Lower lobe of right lung (tissue), 2 donors: ENCODE measurements around the gene TPRN. TPM values are rescaled to one million over a fixed set of nuclear protein-coding genes. Genes with fewer than 3 reads are reported as not detected.

ENCODE experiments used
- ATAC-seq, 2 donors: fragments of 200-7000 bp; cut with Tn5 transposase; one replicate each; pipeline ENCODE4 v1.9.1; 2020 to 2022; ENCODE audit warnings: mild to moderate bottlenecking in 2 of 2, moderate library complexity in 2 of 2
- DNase-seq: peaks from one replicate; pipeline ENCODE4 v3.0.0-alpha.2; 2020
- H3K27ac ChIP-seq: fragments of 200-600 bp; one replicate; pipeline ENCODE4 v1.8.0; 2022
- H3K27me3 ChIP-seq: fragments of 200-600 bp; one replicate; pipeline ENCODE4 v1.8.0; 2022; ENCODE audit warnings: low read depth
- H3K36me3 ChIP-seq: fragments of 200-600 bp; one replicate; pipeline ENCODE4 v1.8.0; 2022; ENCODE audit warnings: mild to moderate bottlenecking
- H3K4me1 ChIP-seq: fragments of 200-600 bp; one replicate; pipeline ENCODE4 v1.8.0; 2022
- H3K4me3 ChIP-seq: fragments of 200-600 bp; one replicate; pipeline ENCODE4 v1.8.0; 2022; ENCODE audit warnings: mild to moderate bottlenecking
- H3K9me3 ChIP-seq: fragments of 200-600 bp; one replicate; pipeline ENCODE4 v1.8.0; 2022
- CTCF ChIP-seq: fragments of 200-600 bp; IDR thresholded peaks from one replicate; pipeline ENCODE4 v1.8.0; 2022; ENCODE audit warnings: antibody characterized with exemption, mild to moderate bottlenecking
- intact Hi-C: fragments of 100-400 bp; cut with DNase I; formaldehyde crosslinking; loops from one replicate; pipeline ENCODE4 v1.11.0; 2022
- total RNA-seq: library from RNA; stranded (reverse); fragmentation: NEBNext Ultra II Directional; extraction: Animal tissue kit (Norgen Biotek cat#: 25700); gene quantifications from one replicate; pipeline ENCODE4 v1.2.1, GENCODE V29; 2021
- donor health status: DM: no; HTN: yes; CAD: no; lungs with severe emphysema.

TPRN gene
- total RNA-seq, 1 donor from 2014 or later: 17.8 TPM

DNA sequence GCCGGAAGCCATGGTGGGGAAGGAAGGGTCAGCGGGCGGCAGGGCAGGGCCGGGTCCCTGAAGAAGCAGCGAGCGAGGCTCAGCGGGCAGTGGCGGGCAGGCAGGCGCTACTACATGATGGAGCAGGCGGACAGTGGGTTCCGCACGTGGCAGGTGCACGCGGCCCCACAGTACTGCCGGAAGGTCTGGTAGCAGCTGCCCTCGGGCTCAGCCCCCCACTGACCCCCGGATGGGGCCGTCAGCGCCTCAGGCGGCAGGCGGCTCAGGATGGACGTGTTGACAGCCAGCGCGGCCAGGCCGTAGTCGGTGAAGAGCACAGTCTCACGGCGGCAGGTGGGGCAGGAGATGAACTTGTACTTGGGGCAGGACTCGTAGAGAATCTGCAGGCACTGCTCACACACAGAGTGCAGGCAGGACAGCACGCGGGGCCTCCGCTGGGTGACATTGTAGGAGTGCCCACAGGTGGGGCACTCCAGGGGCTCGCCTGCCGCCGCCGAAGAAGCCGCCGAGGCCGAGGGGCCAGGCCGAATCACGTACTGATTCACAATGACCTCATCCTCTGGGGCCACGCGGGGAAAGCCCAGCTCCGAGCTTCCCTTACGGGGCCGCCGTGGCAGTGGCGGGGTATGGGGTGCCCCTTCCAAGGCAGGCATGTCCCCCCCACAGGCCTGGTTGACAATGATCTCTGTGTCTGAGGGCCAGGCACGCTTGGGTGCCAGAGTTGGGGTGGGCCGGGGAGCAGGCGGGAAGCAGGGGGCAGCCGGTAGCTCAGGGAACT lies 20.0 kb upstream of the TPRN start:
- DNase-seq: no peak
- Histone ChIP-seq H3K27me3 (no peaks in the 10 kb centered on the region), H3K9me3 (no peaks in the 10 kb centered on the region), H3K36me3 (peaks cover 12% of the 10 kb centered on the region), H3K4me3 (no peak overlapping the region), H3K27ac (no peak overlapping the region), H3K4me1 (peaks cover 41% of the 10 kb centered on the region)
- TF ChIP-seq CTCF: no peak
- ATAC-seq: no peak
- intact Hi-C loops: no loop called here

GRCh38 chr9:137219757-137220316 lies 19.3 kb upstream of the TPRN start:
- DNase-seq (no peak), ATAC-seq (no peak)
- Histone ChIP-seq H3K36me3 (peaks cover 16% of the 10 kb centered on the region), H3K27me3 (no peaks in the 10 kb centered on the region), H3K4me1 (peaks cover 41% of the 10 kb centered on the region), H3K27ac (no peak overlapping the region), H3K4me3 (no peak overlapping the region), H3K9me3 (no peaks in the 10 kb centered on the region)
- intact Hi-C loops: no loop called here
- TF ChIP-seq CTCF: no peak

DNA sequence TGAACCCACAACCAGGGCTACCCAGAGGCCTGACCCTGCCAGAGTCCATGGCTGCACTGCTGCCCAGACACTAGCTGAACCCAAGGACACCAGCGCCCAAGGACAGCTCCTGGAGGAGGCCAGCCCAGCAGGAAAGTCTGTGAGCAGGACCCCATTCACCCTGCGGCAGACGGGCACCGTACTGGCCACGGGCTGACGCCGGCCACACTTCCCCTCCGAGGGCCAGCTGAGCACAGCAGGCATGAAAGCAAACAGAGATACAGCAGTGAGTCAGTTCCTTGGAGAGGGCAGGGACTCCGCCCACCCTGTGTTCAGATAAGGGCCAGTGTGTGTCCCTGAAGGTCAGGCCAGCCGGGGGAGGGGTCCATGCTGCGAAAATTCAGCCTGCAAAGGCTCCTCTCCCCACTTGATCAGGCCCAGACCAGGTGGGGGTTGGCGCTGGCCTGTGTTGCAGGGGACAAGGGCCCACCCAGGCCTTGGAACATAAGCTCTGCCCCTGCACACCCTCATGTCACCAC lies 18.3 kb upstream of the TPRN start:
- peak; percentile 2 to 44 for ATAC-seq

GRCh38 chr9:137218212-137218753 lies 17.7 kb upstream of the TPRN start:
- H3K4me1 ChIP-seq: peaks cover 33% of the 10 kb centered on the region
- ATAC-seq (no peak), DNase-seq (no peak)
- no peak overlapping the region for H3K4me3 ChIP-seq
- intact Hi-C loops: no loop called here
- H3K27me3 ChIP-seq: no peaks in the 10 kb centered on the region
- no peaks in the 10 kb centered on the region for H3K9me3 ChIP-seq
- no peak for TF ChIP-seq CTCF
- peaks cover 16% of the 10 kb centered on the region for H3K36me3 ChIP-seq
- H3K27ac ChIP-seq: peak overlapping the region; percentile 67

More for the DNA sequence above, 18.3 kb upstream of the TPRN start:
- no peak for TF ChIP-seq CTCF
- Histone ChIP-seq H3K27me3 (no peaks in the 10 kb centered on the region), H3K4me3 (no peak overlapping the region), H3K27ac (peak overlapping the region; percentile 46), H3K4me1 (peaks cover 33% of the 10 kb centered on the region), H3K36me3 (peaks cover 16% of the 10 kb centered on the region), H3K9me3 (no peaks in the 10 kb centered on the region)
- DNase-seq: no peak
- intact Hi-C loops: no loop called here

GRCh38 chr9:137217276-137218211 lies 17.0 kb upstream of the TPRN start:
- peak overlapping the region; percentile 67 for H3K27ac ChIP-seq
- intact Hi-C loops: no loop called here
- no peak for TF ChIP-seq CTCF
- DNase-seq (peak; percentile 85), ATAC-seq (peak; percentile 71 to 81)
- H3K4me3 ChIP-seq: peak overlapping the region; percentile 47
- H3K36me3 ChIP-seq: peaks cover 16% of the 10 kb centered on the region
- H3K9me3 ChIP-seq: no peaks in the 10 kb centered on the region
- H3K4me1 ChIP-seq: peaks cover 27% of the 10 kb centered on the region
- no peaks in the 10 kb centered on the region for H3K27me3 ChIP-seq
